OCI-M1 (cell line): ENCODE measurements around the gene P2RX2.

Experiments
- DNase-seq: peaks from one replicate; lab custom pipeline; 2025; lab: John Stamatoyannopoulos, UW

Gene P2RX2

DNA sequence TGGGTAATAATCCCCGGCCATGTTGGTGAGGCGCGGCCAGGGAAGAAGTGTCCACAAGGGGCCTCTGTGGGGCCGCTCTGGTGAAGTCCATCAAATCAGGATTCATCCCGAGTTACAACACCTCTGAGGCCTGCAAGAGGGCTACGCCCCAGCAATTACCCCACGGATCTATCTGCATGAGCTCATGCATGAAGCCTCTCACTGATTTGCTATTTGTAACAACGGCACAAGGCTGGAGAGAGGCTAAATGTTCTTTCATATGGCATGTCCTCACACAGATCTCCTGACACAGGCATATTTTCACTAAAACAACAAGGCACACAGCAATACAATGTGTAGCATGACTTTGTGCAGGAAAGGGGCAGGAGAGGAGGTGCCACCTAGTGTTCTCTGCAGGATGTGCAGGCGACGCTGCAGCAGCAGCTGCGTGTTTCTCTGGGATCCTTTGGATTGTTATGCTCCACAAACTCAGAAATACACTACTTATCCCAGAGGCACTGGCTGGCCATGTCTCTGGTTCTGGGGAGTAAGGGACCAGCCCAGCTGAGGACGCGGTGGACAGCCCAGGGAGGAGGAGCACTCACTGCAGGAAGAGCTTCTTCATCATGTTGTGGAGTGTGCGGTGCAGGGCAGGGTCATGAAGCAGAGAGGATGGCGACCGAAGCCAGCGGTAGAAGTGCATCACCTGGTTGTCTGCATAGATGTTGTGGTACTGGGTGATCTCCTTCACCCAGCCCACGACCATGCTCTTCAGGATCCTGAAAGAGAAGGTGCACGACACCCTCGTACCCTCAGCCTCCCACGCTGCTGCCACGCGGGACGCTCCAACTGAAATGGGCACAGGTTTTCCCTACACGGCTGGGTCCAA, 20.2 kb downstream of the P2RX2 start:
- DNase-seq = peak; percentile 13

DNA sequence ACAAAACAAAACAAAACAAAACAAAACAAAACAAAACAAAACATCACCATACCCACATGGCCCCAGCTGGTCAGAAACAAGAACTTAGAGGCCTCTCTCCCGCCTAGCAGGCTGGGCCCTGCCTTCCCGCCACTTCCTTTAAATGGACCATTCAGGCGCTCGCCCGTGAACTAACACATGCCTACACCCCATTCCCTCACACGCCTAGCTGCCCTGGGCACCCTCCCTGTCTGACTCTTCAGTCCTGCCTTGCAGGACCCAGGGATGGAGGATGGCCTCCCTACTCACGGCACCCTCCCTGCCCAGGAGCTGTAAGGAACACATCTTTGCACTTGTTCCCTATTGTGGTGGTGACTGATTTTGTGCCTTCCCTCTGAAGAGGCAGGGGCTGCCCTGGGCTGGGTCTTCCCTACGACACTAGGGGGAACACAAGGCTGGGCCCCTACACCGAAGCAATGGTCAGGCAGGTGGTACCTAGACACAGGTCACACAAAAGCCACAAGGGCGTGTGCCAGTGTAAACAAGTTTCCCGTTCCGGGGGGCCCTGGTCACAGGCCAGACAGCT, 21.5 kb downstream of the P2RX2 start:
- DNase-seq = no peak

DNA sequence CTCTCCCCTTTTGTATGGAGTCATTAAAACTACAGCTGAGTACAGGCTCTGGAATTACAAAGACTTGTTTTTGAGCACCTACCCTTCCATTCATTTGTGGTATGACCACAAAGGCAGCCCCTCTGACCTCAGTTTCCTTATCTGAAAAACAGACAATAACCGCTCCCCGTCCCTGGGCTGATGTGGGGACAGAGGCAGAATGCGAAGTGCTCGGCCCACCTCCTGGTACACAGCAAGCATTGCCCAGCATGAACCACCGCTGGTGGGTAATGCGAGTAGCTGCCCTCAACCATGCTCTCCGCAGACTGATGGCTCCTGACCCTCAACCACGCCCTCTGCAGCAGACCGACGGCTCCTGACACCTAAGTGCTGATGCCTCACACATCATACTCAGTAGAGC, 22.4 kb downstream of the P2RX2 start:
- no peak for DNase-seq

DNA sequence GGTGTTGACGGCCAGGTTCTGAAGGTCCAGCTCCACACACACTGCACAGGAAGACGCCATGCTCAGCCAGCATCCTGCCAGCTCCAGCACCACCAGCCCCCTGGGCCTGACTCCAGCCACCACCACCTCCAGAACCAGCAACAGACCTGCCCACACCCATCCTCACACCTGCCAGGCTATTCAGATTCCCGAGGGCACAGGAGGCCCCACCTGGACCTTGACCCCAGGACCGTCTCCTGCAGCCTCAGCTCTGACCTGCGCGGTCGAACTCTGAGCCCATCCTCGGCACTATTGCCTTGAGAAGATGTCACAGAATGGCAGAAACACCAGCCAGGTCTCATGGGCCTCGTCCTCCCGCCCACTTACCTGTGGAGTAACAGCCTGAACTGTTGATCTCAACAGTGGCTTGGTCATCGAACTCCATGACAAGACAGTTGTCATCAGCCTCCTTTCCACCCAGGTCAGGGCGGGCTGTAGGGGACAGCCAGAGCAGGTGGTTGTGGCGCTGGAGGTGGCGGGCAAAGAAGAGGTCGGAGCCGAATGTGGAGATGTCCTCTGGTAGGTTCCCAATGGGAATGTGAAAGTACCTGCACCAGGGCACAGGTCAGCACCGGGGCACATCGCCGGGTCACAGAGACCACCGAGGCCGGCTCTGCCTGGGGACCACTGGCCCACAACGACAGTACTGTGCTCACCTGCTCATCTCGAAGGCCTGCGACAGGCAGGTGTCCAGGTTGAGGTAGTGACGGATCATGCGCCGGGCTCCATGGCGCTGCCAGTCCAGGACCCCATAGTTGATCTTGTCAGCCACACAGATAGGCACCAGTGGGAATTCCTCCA, 23.5 kb downstream of the P2RX2 start:
- DNase-seq = no peak

DNA sequence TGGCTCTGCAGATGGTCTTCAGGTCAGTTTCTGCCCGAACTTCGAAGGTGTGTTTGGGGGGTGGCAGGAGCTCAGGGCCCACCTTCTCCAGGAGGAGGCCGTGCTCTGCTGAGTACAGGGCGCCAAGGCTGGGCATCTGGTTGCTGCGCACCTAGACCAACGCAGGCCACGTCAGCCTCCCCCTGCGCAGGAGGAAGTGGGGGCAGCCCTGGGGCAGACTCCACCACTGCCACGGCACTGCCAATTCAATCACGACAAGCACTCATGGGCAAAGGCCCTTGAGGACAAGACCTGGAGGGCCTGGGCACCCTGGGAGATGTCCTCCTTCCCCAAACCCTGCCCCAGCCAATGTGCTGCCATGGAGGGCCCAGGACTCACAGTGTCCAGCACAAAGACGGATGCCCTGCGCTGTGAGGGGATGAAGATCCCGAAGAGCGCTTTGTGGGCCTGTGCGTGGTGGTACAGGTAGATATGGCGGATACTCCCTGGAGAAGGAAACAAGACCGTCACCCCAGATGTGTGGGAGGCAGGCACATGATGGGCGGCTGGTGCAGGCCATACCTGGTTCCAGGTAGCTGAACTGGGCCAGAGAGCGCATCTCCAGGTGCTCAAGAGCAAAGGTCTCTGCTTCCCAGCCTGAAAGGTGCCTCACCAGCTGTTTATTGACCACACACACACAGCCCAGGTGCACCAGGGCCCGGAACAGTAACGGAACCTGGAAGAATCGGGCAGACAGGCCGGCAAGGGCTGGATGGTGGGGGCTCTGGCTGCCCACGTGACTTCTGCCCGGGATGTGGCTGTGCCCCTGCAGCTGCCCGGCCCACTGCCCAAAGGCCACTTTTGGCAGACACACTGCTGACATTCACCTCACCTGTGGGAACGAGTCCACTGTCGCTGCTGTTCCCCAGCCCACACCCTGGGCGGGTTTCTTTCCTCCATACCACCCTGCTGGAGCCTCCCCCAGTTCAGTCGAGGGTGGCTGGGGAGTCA, 24.6 kb downstream of the P2RX2 start:
- DNase-seq = no peak

GRCh38 chr12:132646850-132647249, 28.3 kb downstream of the P2RX2 start:
- DNase-seq = no peak

GRCh38 chr12:132647858-132648257, 29.3 kb downstream of the P2RX2 start:
- DNase-seq = no peak

- DNase-seq = no peak
Measured at GRCh38 chr12:132648616-132649225, 30.1 kb downstream of the P2RX2 start.

DNA sequence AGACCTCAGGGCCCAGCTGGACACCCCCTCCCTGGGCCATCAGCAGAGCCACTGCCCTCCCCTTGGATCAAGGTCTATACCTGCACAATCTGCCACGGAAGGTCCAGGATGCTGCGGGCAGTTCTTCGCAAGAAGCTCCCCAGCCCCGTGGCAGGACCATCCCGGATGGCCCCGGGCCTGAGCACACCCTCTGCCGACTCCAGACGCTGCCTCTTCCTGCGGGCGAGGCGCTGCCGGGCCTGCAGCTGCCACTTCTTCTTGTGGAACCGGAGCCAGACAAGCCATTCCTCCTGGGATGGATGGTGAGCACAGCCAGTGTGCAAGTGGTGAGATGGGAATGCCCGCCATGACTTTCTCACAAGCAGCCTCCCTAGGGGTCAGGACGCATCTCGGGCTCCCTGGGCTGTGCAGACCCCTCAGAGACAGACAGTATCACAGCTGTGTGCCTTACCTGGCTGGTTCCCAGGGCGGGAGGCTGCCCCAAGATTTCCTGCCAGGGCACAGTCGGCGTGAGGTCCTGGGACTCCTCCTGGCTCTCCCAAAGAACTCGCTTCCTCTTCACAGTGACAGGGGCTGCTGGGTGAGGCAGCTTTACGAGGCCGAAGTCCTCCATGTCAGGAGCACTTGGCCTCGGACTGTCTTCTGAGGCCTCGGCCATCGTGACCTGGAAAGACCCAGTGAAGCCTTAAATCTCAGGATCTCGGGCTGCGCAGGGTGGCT, 30.8 kb downstream of the P2RX2 start:
- no peak for DNase-seq

GRCh38 chr12:132651444-132652100, 33.0 kb downstream of the P2RX2 start:
- DNase-seq = no peak

- DNase-seq = no peak
Measured at GRCh38 chr12:132653567-132654290, 35.2 kb downstream of the P2RX2 start.

DNA sequence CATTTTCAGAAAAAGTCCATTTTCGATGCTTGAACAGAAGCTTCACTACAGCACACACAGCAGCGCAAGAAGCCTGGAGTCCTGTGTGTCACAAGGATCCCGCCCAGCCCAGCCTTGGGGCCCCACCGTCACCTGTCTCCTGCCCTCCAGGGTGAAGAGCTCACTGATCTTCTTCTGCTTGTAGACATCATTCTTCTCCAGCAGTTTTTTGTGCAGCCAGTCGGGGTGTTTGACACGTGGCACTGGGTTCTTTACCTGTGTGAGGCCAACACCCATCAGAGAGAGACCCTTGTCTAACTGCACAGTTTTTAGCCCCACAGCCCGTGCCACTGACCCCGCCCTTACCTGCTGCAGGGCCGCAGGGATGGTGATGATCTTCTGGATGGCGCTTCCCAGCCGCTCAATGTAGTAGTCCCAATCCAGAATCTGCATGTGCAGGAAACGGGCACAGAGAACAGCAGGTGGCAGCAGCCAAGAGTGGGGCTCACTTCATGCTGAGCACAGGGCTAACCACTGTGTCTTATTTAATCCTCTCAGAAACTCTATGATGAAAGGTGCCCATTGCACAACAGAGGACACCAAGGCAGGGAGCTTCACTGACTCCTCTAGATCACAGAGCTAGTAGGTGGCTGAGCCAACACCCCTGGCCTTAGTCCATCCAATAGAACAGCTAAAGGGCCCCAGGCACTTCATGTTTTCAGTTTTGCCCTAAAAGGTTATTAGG, 38.6 kb downstream of the P2RX2 start:
- no peak for DNase-seq

DNA sequence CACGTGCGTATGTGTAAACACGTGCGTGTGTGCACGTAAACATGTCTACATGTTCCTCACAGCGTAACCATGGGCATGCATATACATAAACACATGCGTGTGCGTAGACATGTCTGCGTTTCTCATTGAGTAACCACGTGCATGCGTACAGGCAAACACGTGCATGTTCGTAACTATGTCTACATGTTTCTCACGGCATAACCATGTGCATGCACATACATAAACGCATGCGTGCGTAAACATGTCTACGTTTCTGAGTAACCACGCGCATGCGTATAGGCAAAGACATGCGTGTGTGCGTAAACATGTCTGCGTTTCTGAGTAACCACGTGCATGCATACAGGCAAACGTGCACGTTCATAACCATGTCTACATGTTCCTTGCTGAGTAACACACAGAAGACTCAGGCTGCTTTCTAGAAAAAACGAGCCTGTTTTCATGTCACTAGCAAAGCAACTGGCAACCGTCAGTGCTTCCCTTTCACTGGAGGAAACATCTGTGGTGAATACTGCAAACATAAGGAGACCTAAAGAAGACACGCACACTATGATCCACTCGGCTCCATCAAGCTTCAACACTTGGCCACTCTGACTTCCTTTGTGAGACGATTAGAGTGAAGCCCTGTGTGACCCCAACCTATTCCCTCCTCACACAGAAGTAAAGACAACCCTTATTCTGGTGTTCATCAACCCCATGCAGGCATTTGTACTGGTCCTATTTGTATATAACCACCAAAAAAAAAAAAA, 39.7 kb downstream of the P2RX2 start:
- DNase-seq = no peak

DNA sequence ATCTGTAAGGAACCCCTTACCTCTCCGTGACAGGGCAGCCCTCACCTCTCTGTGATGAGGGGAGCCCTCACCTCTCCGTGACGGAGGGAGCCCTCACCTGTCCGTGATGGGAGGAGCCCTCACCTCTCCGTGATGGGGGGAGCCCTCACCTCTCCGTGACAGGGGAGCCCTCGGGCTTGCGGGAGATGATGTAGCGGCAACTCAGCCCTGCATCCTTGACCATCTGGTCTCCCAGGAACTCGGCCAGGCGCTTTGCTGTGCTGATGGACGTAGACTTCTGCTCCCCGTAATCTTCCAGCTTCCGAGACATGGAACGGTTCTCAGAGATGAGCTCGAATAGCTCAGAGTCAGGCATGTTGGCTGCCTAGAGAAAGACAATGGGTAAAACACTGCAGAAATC, 40.6 kb downstream of the P2RX2 start:
- no peak for DNase-seq

DNA sequence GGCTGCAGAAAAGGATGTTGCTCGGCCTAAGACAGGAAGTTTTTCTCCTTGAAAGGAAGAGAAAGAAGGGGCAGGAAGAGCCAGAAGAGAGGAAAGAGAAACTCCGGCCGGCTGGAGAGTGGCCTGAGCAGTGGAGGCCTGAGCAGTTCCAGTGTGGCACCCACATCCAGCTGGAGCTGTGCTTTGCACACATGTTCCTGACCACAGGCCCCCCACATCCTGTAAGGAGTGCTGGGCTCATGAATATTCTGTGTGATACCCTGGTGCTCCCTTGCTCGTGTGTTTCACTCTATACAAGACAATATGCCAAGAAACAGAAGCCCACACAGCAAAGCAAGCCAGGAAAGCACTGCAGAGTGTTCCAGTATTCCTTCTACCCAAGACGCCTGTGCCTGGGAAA, 41.5 kb downstream of the P2RX2 start:
- DNase-seq = no peak

DNA sequence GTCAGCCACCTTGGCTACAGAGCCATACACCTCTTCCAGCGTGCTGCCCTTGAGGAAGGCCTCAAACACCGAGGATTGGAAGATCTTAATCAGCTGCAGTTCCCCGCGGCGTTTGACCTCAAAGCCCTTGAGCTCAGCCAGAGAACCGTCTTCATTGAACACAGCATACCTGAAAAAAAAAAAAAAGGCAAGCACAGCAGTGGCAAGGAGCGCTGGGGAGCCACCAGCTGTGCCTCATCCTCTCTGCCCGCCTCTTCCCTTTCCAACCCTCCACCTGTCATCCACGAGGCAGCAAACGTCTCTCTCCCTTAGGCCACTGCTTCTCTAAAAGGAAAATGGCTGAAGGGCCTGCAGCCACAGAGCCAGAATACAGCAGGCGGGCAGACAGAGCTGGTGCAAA, 42.4 kb downstream of the P2RX2 start:
- DNase-seq = no peak

- DNase-seq = no peak
Measured at GRCh38 chr12:132661972-132662371, 43.4 kb downstream of the P2RX2 start.
